GM18951 (cell line): ENCODE data around the gene SKA2.
"Not testable (repeated sequence)": the region's sequence is repeated elsewhere in the genome, so short reads cannot be mapped to it uniquely, and the experiment has no call there.

Experiments used
- POLR2A ChIP-seq: IDR thresholded peaks from 4 replicates; pipeline ENCODE4 v1.6.1; 2011; ENCODE audit warnings: mild to moderate bottlenecking; ENCODE audit not compliant: insufficient read length, insufficient read depth; ENCODE audit errors: extremely low read depth
- in situ Hi-C: fragments of 300-500 bp; cut with MboI; formaldehyde crosslinking; loops from one replicate; pipeline ENCODE4 v1.12.0; 2022; ENCODE audit warnings: low sequenced_read_pairs, mixed read lengths, inconsistent platforms; ENCODE audit not compliant: unreplicated experiment

SKA2 gene

DNA sequence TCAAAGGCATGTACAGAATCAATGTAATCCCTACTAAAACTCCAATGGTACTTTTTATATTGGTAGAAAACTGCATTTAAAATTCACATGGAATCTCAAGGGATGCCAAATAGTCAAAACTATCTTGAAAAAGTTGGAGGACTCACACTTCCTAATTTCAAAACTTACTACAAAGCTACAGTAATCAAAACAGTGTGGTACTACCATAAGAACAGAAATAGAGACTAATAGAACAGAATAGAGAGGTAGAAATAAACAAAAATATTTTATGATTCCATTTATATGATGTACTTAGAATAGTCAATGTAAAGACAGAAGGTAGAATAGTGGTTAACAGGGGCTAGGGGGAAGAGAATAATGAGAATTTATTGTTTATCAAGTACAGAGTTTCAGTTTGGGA, 57.1 kb downstream of the SKA2 start:
- TF ChIP-seq POLR2A: no peak
- in situ Hi-C loops: no loop called here

DNA sequence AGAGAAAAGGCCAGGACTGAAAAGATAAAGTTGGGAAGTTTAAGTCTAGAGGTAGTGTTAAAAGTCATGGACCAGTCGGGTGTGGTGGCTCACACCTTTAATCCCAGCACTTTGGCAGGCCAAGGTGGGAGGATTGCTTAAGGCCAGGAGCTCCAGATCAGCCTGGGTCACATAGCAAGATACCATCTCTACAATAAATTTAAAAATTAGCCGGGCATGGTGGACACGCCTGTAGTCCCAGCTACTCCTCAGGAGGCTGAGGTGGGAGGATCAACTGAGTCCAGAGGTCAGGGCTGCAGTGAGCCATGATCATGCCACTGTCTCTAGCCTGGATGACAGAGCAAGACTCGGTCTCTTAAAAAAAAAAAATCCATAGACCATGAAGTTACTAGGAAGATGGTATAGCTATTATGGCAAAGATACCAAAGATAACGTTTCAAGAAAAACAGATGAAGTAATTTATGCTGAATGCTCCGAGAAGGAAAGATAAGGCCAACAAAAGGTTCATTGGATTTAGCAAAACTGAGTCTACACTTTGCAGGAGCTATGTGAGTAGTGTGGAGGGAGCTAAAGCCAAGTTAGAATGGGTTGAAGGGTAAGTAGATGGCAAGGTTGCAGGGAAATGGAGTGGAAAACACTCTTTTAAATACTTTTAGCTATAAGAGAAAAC, 60.0 kb downstream of the SKA2 start:
- in situ Hi-C loops: no loop called here
- TF ChIP-seq POLR2A: no peak

DNA sequence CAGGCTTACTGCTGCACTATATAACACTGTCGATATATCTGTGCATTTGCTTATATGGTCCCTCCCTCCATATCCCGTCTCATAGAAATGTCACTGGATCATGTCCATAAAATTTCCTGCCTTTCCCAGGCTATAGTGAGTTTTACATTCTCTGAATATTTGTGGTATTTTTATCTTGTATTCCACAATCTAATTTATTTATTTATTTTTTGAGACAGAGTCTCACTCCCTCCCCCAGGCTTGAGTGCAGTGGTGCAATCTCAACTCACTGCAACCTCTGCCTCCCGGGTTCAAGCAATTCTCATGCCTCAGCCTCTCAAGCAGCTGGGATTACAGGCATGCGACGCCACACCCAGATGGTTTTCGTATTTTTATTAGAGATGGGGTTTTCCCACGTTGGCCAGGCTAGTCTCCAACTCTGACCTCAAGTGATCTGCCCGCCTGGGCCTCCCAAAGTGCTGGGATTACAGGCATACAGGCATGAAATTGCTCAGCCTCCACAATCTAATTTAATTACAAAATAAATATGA, 61.2 kb downstream of the SKA2 start:
- in situ Hi-C loops: no loop called here
- no peak for TF ChIP-seq POLR2A

DNA sequence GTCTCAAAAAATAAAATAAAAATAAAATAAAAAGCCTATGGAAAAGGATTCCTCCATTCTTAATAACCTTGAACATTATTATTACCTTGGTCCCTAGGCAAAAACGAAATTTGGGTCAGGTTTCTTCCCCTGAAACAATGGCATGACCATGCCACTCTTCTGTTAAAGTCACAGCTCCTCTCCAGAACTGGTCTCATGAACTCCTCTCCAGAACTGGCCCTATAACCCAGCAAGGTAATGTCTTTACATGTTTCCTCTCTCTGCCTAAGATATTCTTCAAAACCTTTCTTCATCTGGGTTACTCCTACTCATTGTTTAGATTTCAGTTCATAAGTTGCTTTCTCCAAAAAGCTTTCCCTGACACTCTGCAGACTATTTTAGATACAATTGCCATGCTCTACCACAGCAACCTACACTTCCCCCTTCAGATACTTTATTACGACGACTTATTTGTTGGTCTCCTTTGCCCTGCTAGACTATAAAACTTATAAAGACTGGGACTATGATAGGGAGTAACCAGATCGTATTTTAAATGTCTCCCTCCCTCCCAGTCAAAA, 61.8 kb downstream of the SKA2 start:
- TF ChIP-seq POLR2A: no peak
- in situ Hi-C loops: no loop called here

DNA sequence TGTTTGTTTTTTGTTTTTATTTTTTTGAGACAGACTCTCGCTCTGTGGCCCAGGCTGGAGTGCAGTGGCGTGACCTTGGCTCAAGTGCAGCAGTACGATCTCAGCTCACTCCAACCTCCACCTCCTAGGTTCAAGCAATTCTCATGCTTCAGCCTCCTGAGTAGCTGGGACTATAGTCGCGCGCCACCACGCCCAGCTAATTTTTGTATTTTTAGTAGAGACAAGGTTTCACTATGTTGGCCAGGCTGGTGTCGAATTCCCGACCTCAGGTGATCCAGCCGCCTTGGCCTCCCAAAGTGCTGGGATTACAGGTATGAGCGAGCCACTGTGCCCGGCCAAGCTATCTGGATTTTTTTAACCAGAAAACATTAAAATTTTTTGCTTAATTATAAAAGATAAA, 64.4 kb downstream of the SKA2 start:
- in situ Hi-C loops: not testable (repeated sequence)

DNA sequence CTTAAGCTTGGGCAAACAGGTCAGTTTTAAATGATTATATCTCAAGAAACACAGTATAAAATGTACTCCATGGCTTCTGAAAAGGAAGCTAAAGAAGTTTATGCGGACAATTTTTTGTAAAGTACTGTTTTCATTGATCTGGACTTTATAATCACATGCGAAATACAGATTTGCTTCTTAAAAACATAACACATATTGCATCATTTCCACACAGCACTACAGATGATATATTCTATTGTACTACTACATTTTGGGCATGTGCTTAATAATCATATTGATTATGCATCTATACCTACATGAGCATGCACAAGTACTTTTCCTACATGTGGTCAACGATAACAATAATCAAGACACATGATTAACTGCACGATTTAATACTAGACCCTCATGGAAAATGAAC, 70.8 kb downstream of the SKA2 start:
- in situ Hi-C loops: no loop called here
- TF ChIP-seq POLR2A: no peak

DNA sequence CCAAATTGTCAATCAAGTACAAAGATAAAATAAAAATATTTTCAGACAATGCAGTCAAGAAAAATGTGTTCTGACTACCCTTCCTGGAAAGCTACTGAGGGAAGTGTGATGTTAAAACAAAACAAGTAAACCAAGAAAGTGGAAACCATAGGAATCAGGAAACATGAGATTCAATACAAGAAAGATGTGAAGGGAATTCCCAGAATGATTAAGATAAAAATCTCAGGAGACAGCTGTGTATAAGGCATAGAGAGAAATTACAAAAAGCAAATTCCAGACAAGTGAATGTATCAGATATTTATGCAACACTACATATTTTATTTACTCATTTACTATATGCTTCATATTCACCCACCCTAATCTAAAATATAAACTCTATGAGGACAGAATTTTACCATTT, 80.5 kb downstream of the SKA2 start:
- in situ Hi-C loops: no loop called here
- TF ChIP-seq POLR2A: no peak

DNA sequence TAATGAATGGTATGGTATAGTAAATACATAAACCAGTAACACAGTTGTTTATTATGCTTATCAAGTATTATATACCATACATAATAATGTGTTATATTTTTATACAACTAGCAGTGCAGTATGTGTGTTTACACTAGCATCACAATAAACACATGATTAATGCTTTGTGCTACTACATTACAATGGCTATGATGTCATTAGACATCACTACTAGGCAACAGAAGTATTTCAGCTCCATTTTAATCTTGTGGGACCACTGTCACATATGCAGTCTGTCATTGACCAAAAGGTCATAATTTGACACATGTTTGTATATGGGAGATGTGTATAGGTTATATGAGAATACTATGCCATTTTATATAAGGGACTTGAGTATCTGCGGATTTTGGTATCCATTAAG, 81.0 kb downstream of the SKA2 start:
- in situ Hi-C loops: no loop called here
- TF ChIP-seq POLR2A: no peak

DNA sequence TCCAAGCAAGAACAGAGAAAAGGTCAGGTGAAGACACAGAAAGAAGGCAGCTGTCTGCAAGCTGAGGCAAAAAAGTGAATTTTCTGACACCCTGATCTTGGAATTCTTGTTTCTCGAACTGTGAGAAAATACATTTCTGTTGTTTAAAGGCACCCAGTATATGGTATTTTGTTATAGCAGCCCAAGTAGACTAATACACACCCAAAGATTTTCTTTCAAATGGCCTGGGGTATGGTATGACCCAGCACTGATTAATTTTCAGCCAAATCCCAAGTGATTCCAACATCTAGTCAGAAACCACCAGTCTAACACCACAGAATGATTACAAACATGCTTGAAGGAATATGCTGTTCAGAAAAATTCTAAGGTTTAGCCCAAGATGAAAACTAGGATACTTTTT, 85.1 kb downstream of the SKA2 start:
- no peak for TF ChIP-seq POLR2A
- in situ Hi-C loops: no loop called here

DNA sequence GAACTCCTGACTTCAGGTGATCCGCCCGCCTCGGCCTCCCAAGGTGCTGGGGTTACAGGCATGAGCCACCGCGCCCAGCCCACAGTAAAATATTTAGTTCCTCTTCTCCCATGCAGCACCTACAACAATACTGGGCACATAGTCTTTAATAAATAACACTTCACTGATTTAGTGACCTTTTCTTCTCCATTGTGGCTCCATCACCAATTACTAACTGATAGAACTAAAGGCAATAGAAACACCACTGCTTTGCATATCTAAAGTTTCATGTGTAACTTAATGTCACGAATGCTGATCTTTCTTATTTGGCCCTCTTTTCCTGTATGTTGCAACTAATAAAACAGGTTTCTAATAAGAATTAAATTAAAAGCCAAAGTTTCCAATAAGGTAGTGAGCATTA, 87.2 kb downstream of the SKA2 start:
- in situ Hi-C loops: no loop called here
- TF ChIP-seq POLR2A: no peak

DNA sequence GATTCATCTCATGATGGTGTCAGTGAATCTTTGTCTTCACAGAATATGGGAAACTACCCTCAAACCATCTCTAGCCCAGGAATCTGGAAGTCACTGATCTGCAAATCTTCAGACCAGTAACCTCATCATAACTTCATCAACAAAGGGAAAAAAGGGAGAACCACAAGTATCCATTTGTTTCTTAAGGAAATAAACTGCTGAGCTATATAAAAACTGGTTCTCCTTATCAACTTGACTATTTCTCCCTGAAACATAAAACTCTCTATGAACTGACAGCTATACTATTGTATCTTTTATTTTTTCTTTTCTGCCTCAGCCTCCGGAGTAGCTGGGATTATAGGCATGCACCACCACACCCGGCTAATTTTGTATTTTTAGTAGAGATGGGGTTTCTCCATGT, 87.6 kb downstream of the SKA2 start:
- in situ Hi-C loops: no loop called here
- no peak for TF ChIP-seq POLR2A

DNA sequence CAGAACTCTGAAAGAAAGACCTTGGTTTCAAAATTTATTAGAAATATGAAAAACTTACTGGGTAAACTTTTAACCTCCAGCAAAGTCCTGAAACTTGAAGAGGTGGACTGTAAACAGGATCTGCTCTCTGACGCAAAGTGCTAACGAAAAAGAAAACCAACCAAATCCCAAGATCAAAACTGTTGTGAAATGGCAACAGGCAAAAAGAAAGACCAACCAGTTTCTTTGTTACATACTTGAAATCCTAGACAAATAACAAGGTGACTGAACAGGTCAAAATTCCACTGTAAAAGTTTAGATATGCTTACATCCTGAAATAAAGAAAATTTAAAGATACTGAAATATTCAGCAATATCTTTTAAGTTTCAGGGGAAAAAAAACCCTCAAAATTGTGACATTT, 92.5 kb downstream of the SKA2 start:
- no peak for TF ChIP-seq POLR2A
- in situ Hi-C loops: no loop called here
